GM19395 (cell line): ENCODE results near the gene IVNS1ABP.

Source experiments
- ATAC-seq: cut with Tn5 transposase; IDR thresholded peaks from one replicate; pipeline ENCODE4 v1.9.1; 2021; ENCODE audit warnings: mild to moderate bottlenecking, moderate library complexity; ENCODE audit not compliant: unreplicated experiment

The IVNS1ABP gene

DNA sequence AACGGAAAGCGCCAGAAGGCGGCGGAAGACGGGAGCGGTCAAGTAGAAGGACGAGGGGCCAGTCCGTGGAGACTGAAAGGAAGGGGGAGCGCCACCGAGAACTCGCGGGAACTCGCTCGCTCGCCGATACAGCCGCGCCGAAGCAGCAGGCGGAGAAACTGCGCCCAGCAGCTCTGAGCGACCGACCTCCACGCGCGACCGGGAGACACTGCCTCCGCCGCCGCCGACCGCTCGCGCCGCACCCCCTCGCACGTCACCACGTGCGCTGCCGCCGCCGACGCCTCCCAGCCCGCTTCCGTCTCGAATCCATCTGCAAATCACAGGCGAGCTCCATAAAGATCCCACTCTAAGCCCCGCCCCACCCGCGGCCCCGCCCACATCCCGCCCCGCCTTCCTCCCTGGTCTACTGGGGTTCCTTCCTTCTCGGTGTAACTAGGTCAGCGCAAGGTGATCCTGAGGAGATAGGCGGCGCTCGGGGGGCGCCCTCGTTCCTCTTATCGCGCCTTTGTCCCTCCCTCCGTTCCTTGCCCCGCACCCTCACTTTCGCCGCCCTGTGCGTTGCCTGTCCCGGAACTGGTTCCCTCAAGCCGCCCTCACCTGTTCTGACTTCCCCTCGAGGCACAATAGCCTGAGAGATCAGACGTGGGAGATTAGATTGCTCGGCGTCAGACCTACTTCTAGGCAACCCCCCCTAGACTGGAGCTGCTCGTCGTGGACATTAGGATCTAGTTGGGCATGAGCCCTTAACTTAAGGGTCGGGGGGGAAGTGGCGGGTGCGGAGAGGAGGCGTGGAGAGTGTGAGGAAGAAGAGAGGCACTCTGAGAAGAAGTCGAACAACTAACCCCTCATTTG is at the start of gene IVNS1ABP:
Gene IVNS1ABP (minus strand): TSS at position 210 of the 852 bp plus-strand sequence. CDS start 7,750 bp downstream, outside the sequence.
- ATAC-seq, result peak; percentile 74

DNA sequence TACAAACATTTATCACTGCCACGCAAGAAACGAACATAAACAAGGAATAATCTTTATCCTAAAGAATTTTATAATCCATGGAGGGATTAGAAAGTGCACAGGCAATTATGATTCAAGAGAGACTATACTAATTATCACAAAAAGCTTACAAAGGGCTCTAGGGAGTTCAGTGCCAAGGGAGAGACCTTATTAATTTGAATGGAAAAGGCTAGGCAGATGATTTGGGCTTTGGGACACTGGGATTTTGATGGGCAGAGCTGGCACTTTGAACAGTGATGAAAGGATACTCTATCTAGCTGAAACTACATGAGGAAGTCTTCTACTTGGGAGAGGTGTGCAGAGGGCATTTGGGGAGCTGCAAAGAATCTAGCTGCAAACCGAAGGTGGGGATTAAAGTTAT is 48.9 kb upstream of the IVNS1ABP start:
- ATAC-seq, result no peak

DNA sequence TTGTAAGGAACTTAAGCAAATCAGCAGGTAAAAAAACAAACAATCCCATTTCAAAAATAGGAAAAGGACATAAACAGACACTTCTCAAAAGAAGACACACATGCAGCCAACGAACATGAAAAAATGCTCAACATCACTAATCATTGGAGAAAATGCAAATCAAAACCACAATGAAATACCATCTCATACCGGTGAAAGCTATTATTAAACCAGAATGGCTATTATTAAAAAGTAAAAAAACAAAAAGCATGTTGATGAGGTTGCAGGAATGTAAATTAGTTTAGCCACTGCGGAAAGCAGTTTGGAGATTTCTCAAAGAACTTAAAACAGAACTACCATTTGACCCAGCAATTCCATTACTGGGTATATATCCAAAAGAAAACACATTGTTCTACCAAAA is 47.5 kb upstream of the IVNS1ABP start:
- peak; percentile 57 for ATAC-seq

DNA sequence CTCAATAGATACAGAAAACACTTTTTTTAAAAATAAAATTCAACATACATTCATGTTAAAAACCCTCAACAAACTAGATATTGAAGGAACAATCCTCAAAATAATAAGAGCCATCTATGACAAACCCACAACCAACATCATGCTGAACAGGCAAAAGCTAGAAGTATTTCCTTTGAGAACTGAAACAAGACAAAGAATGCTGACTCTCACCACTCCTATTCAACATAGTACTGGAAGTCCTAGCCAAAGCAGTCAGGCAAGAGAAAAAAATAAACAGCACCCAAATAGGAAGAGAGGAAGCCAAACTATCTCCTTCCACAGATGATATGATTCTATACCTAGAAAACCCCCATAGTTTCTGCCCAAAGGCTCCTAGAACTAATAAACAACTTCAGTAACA is 46.2 kb upstream of the IVNS1ABP start:
- ATAC-seq, result no peak

DNA sequence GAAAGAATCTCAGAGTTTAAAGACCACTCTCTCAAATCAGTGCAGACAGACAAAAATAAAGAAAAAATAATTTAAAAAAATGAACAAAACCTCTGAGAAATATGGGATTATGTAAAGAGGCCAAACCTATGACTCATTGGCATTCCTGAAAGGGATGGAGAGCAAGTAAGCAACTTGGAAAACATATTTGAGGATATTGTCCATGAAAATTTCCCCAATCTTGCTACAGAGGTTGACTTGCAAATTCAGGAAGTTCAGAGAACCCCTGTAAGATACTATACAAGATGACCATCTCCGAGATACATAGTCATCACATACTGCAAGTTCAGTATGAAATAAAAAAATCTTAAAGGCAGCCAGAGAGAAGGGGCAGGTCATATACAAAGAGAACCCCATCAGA is 43.7 kb upstream of the IVNS1ABP start:
- no peak for ATAC-seq

DNA sequence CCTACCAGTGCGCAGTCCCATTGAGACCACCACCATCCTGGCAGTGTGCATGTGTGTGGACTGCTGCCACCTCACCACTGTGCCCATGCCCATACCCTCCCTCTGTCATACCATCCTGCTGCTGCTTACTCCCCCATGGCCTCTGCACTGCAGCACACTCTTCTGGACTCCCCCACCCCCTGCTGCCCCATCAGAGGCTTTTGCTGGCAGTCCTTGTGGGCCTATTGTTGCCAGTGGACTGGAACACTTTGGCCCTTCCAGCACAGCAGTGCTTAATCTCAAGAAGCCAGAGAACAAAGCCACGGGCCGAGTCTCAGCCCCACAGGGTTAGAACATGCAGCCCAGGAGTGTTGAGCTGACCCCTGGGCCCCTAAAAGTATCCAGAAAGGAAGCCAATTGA is 41.9 kb upstream of the IVNS1ABP start:
- ATAC-seq, result no peak

DNA sequence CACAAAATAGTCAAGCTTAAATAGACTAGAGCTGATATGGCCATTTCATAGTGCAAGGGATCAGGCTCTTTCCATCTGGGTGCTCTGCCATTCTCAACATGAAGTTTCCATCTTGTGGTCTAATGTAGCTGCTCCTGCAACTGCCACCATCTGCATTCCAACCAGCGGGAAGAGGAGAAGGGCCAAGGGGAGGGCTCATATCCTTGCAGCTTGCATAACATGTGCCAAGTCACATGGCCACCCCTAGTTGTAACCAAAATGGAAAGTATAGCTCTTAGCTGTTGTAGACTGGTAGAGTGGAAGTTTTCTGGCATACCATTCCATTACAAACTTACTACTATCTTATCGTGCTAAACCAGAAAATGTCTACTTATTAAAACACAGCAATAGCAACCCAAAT is 38.9 kb upstream of the IVNS1ABP start:
- ATAC-seq, result no peak

DNA sequence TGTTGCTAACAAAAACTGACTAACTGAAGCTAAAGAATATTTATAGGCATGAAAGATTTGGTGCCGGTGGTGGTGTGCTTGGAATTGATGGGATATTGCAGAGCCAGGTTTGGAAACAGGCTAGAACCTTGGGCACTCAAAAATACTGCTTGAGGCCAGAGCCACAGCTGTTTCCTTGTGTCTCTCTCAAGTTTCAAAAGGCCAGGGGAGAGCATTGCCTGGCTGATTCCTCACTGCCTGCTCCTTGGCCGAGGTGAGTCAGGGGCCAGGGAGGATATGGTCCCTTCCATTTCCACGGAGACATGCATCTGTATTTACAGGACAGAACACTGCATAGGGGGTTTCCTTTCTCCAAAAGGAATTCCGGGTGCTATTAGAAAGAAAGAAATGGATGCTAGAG is 36.1 kb upstream of the IVNS1ABP start:
- ATAC-seq, result no peak

DNA sequence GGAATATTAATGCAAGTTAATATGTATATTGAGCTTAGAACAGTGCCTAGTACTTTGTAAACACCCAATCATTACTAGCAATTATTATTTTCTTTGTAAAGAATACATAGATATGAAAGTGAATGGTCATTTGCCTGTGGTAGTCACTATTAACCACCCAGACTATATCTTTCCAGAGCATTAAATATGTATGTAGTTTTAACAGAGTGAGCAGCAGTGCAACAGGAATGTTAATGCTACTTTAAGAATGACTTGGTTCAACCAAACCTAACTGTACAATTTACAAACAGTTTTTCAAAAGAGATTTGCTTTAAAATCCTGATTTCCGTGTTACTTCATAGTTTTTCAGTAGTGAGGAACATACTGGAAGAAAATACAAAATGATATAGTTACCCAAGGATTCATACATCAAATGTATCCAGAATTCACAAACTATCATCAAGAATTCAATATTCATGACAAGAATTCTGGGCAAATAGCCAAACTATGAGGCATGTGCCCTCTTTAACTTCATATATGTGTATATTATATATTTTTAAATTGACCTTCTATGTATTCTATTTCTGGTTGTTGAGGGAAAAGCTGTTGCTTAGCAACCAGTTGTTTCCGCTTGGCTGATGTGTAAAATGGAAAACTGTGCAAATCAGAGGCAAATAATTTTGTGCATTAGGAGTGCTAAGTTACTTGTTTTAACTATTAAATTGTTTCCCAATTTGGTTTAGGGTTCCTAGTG is 34.9 kb upstream of the IVNS1ABP start:
- no peak for ATAC-seq

DNA sequence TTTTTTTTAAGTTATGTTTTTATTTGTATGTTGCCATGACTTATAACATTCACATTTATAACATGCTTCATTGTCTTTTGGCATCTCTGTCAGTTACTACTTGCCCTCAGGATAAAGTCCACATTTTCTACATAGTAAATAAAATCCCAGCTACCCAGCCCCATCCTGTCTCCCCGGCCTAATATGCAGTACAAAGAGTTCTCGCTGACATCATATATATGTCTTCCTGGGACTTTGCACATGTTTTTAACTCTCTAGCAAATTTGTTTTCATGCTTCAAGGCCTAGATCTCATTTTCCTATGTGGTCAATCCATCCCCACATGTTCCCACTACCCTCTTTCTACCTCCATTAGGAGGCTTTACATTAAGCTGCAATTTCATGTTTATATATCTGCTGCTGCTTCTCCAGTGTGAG is 33.0 kb upstream of the IVNS1ABP start:
- ATAC-seq, result no peak

DNA sequence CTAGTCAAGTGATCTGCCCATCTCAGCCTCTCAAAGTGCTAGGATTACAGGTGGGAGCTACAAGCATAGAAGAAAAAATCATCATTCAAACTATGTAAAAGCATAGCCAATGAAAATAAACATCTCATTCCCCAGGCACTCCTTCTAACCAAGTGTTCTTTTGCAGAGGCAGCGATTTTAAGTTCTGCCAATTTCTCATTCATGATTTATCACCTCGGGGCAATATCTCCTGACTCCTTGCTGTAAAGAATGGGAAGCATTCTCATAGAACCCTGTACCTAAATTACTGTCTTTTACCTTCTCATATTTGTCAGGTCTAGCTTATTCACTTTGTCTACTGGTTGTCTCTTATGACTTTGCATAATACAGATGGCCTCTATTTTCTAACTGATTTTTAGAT is 32.5 kb upstream of the IVNS1ABP start:
- ATAC-seq, result no peak

DNA sequence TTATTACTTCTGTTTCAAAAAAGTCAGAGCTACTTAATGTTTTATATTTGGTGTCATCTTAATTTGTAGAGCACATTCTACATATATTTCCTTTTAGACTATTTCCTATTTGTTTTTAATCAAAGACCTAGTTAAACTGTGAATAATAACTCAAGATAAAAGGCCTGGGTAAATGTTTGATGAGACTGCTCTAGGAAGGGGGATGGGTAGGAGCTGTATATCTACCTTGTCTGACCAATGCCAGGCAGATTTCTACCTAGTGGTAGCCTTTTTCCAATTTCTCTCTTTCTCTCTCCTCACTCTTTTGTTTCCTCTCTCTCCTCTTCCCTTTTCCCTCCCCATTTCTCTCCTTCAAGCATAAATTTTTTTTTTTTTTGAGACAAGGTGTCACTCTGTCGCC is 31.9 kb upstream of the IVNS1ABP start:
- ATAC-seq, result no peak

DNA sequence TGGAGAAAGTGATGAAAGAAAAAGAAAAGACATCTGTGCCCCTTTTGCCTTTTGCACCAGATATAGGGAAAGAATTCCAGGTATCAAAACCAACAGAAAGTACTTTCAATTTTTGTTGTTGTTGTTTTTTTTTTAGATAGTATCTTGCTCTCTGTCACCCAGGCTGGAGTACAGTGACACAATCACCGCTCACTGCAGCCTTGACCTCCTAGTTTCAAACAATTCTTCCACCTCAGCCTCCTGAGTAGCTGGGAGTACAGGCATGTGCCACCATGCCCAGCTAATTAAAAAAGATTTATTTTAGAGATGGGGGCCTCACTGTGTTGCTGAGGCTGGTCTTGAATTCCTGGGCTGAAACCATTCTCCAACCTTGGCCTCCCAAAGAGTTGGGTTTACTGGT is 31.3 kb upstream of the IVNS1ABP start:
- ATAC-seq, result no peak

DNA sequence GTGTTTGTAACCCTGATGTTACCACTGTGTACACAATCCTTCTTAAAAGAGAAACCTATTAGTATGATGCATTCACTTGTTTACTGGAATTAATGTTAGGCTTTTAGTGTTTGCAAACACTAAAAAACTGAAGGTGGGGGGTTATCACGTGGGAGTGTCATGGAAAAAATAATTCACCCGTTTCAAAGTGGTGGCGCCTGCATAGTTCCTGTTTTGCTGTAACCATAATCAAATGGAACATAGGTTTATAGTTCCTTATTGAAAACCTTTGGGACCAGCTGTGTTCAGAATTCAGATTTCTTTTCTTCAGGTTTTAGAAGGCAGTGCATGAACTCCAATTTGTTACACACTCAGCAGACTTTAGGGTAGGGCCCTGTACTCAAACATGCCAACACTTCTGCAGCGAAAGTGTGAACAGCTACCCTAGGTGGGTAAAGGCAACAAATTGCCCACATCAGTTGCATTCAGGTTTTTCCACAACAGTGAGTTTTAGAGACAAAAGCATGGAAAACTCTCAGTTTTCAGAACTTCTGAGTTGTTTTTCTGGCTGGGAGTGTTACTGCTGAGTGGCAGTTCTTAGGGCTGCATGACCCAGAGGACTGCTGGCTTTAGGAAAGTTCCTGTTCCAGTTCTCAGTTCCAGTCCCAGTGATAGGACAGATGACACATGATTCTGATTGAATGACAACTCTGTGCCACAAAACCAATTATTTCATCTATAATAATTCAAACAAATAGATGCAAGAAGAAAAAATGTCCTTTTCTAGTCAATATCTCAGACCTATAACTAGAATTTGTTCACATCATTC is 29.1 kb upstream of the IVNS1ABP start:
- peak; percentile 59 for ATAC-seq

DNA sequence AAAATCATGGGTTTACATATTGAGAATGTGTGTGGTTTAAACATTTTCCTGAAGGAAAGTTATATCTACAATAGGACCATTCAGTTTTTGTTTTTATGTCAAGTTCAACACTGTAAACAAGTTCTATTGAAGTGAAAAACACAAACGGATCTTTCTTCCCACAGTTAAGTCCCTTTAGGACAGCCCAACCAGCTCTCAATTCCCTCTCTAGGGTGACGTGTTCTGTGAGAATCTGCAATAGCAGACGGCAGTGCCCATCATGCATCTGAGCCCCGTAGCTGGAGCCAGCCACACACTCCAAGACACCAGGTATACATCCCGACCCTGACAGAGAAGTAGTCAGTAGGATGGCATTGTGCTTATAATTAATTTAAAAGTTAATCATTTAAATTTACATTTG is 26.3 kb upstream of the IVNS1ABP start:
- ATAC-seq, result no peak

DNA sequence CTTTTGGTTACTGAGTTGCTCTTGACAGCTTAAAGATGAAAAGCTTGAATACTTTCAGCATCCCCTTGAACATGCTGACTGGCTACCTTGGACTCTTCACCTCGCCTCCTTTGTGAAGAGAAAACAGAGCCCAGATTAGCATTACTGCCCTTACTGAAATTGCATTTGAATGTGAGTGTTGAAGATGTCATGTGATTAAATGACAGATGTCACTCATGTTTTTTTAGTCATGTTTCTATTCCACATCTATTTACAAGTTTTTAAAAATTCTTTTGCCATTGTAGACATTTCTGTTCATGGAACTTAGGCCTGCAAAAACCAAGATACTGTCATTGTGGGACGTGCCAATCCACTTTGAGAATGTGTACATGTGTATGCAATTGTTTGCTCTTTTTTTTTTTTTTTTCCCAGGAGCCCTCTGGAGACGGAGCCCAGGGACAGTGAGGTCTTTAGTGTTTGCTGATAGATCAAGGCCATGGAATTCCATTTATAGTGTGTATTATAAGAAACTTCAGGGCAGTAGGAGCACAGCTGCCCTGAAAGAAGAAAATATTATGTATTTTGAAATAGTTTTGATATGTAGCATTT is 25.7 kb upstream of the IVNS1ABP start:
- ATAC-seq, result no peak

DNA sequence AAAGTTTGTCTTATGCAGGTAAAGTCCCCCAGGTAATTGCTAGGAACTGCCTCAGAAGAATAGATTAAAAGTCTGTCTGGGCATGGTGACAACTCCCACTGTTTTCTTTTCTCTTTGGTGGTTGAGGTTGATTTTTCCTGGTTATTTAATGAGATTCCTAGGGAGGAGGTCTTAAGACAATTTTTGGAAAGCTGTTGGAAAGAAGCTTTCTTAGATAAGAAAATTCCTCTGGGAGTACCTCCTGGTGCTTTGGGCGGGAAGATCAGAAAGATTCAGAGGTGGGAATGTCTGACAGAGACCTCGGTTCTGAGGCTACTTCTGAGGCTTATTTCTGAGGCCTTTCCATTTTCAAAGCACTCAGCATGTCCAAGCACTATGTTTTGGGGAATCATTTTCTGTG is 25.0 kb upstream of the IVNS1ABP start:
- no peak for ATAC-seq

DNA sequence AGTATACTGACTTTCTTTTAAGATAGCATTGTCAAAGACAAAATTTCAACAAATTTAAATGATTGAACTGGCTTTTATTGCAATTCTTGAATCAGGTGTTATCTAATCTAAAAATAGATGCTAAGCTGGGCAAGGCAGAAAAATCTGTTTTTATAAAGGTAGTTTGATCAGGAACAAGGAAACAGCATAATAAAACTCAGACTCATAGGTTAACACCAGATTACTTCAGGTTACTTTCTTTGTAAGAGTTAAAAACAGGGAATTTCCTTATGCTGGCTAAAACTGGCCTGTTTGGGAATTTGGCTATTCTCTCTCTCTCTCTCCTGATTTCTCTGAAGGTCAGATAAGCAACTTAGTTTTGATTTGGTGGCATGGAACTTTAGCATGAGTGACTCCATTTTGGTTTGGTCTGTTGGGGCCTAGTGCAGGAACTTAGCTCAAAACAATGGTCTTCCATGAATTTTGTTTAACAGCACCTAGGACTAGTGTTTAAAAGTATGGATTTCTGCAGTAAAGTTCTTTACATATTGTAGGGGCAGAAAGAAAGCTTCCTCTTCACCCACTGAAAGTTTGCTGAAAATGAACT is 24.2 kb upstream of the IVNS1ABP start:
- ATAC-seq, result no peak

DNA sequence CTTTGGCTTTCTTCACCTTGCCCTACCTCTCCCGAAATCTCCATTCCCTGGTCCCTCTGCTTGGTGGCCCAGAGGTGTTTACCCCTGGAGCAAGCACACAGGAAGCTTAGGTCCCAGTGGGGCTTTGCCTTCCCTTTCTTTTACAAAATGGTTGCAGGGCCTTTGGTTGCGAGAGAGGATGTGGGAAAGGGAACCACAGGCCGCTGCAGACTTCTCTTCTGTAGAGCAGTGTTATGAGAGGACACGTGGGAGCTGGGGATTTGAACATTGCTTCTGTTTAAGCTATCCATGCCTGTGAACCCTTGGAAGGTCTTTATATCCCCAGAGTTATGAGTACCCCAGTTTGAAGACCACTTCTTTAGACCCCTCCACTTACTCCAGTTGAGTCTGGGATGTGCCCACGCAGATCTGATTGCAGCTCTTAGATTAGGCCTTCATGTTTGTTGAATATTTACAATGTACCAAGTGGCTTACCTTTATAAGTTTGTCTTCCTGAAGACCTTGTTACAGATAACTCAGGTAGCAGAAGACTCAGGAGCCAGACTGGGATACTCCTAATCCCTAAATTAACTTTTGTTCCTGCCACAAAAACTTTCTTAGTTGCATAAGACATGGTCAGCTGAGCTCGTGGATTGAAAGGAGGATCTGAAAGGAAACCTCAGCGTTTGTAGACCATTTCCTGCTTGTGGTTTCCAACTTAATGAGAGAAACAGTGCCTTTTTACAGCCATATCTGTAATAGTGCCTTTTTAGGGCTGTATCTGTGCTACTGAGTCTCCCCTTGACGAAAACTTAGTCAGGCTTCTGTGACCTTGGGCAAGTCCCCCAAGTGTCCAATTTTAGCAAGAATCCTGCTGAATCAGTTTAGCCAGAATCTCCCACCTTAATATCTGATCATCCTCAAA is 21.9 kb upstream of the IVNS1ABP start:
- ATAC-seq, result peak; percentile 98

DNA sequence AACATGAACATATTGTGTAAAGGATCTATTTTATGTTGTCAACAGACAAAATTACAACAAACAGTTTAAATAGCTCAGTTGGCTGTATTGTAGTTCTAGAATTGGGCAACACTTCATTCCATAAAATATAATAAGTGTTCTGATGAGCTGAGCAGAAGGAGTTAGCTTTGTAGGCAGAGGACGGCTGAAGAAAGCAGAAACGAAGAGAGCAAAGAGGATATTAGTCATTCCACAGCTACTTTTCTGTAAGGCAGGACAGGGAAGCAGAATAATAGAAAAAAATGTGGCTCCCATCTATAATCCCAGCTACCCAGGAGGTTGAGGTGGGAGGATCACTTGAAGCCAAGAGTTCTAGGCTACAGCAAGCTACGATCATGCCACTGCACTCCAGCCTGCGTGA is 20.2 kb upstream of the IVNS1ABP start:
- no peak for ATAC-seq
